NT2/D1 (cell line): ENCODE results near the gene LEF1.

Source experiments
- DNase-seq: peaks from one replicate; pipeline ENCODE4 v3.0.0-alpha.2; 2011; ENCODE audit warnings: low read depth, low spot score
- H3K27me3 ChIP-seq: 2 replicates; pipeline ENCODE4 v1.6.0; 2011; ENCODE audit warnings: mild to moderate bottlenecking; ENCODE audit not compliant: insufficient read length, insufficient read depth
- H3K36me3 ChIP-seq: 2 replicates; pipeline ENCODE4 v1.6.1; 2011; ENCODE audit warnings: mild to moderate bottlenecking, low read length, mixed read lengths; ENCODE audit not compliant: insufficient read depth, insufficient read length
- H3K4me1 ChIP-seq: 2 replicates; pipeline ENCODE4 v1.5.1; 2011; ENCODE audit not compliant: insufficient read depth, insufficient read length
- H3K4me3 ChIP-seq: 2 replicates; pipeline ENCODE4 v1.5.1; 2011; ENCODE audit warnings: low read depth; ENCODE audit not compliant: insufficient read length
- H3K9ac ChIP-seq: 2 replicates; pipeline ENCODE4 v1.6.0; 2011; ENCODE audit warnings: low read depth; ENCODE audit not compliant: insufficient read length
- H3K9me3 ChIP-seq: 2 replicates; pipeline ENCODE4 v1.5.1; 2011; ENCODE audit warnings: mild to moderate bottlenecking, low read length; ENCODE audit not compliant: insufficient read depth
- SUZ12 ChIP-seq: IDR thresholded peaks from 2 replicates; pipeline ENCODE4 v1.6.1; 2011; ENCODE audit not compliant: insufficient read length, insufficient read depth; ENCODE audit errors: extremely low read depth
- YY1 ChIP-seq: IDR thresholded peaks from 2 replicates; pipeline ENCODE4 v1.6.1; 2011; ENCODE audit not compliant: insufficient read length, insufficient read depth
- ZNF274 ChIP-seq: IDR thresholded peaks from 2 replicates; pipeline ENCODE4 v1.6.1; 2011; ENCODE audit warnings: mild to moderate bottlenecking, low read depth, low read length

Gene LEF1

DNA sequence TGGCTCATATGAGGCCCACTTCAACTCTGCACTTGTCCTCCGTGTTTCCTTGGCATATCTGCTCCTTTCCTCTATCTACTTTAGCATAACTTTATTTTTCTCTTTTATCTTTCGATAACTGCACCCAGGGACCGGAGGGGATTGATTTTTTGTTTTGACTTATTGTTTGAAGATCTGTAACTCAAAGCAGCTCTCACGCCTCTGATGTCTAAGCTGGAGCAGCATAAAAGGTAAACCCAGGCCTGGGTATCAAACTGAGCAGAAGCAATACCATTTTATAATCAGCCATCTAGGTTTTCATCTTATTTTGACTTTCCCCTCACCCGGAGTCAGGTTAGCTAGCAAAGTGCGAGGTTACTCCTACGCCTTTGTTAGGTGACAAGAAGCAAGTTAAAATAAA, 28.4 kb downstream of the LEF1 start:
- H3K9ac ChIP-seq = no peak overlapping the region
- H3K36me3 ChIP-seq = peaks cover 6% of the 10 kb centered on the region
- H3K27me3 ChIP-seq = no peaks in the 10 kb centered on the region
- H3K4me1 ChIP-seq = peaks cover under 1% of the 10 kb centered on the region
- H3K4me3 ChIP-seq = no peak overlapping the region
- H3K9me3 ChIP-seq = no peaks in the 10 kb centered on the region
- TF ChIP-seq ZNF274 = no peak
- no peak for TF ChIP-seq SUZ12
- no peak for TF ChIP-seq YY1
- DNase-seq = no peak

DNA sequence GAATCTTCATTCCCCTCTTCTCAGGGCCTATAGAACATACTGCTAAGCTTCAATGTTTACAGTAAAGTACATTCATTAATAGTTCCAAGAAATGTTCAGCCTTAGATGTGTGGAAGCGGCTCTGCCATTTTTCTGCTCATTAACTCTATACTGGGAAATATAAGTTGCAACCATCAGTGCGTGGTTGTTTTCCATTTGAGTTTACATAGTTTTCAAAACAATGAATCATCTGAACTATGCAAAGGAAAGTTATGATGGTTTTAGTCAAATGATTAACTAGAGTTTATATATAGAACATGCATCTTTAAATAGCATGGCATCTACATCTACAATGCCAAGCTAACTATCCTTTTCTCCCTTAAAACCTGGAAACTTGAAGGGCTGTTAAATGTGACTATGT, 29.6 kb downstream of the LEF1 start:
- H3K27me3 ChIP-seq = no peaks in the 10 kb centered on the region
- H3K36me3 ChIP-seq = peaks cover 6% of the 10 kb centered on the region
- H3K4me1 ChIP-seq = peaks cover 3% of the 10 kb centered on the region
- TF ChIP-seq ZNF274 (no peak), YY1 (no peak), SUZ12 (no peak)
- H3K9me3 ChIP-seq = no peaks in the 10 kb centered on the region
- no peak for DNase-seq
- H3K4me3 ChIP-seq = no peak overlapping the region
- no peak overlapping the region for H3K9ac ChIP-seq

DNA sequence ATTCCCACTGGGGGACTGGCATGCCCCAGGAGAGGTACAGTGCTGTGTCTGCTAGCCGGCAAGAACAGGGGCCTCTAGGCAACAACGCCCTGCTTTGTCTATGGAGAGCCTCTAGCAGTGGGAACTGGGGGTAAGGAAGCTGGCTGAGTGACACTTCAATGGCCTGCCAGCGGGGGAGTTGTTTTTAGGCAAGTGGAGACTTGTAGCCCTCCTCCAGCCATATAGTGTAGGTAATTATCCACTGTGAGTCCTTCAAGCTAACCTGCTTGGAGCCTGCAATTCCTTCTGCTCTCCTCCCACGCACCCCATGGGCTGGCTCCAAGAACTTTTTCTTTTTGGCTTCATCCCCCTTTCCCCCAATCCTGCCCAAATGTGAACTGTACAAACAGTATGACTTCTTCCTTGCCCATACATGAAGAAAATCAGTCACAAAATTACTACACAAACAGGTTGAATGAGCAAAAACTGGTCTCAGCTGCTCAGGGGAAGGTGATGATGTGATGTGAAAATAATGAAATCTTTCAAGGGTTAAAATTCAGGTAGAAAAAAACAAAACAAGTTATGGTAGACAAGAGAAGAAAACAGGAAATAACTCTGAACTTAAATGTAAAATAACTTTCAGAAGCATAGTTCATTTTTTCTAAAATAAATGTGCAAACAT, 33.1 kb downstream of the LEF1 start:
- H3K27me3 ChIP-seq = no peaks in the 10 kb centered on the region
- peak; percentile 77 for DNase-seq
- H3K4me3 ChIP-seq = no peak overlapping the region
- no peak overlapping the region for H3K9ac ChIP-seq
- no peaks in the 10 kb centered on the region for H3K9me3 ChIP-seq
- no peak for TF ChIP-seq YY1
- H3K36me3 ChIP-seq = no peaks in the 10 kb centered on the region
- H3K4me1 ChIP-seq = peaks cover 3% of the 10 kb centered on the region

DNA sequence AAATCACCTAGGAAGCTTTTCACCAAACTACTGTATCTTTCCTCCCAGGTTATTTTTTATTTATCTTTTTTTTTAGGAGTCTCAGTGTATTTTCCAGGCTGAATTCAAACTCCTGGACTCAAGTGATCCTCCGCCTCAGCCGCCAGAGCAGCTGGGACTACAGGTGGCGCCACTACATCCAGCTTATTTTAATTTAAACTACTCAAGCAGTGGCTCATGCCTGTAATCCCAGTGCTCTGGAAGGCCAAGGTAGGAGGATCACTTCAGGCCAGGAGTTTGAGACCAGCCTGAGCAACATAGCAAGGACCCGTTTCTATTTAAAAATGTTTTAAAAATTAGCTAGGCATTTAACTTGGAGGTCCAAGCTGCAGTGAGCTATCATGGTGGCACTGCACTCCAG, 37.8 kb downstream of the LEF1 start:
- Histone ChIP-seq H3K4me3 (no peak overlapping the region), H3K27me3 (no peaks in the 10 kb centered on the region), H3K4me1 (peaks cover 3% of the 10 kb centered on the region), H3K9me3 (no peaks in the 10 kb centered on the region), H3K36me3 (peaks cover 3% of the 10 kb centered on the region), H3K9ac (no peak overlapping the region)
- TF ChIP-seq SUZ12 = no peak
- no peak for DNase-seq

DNA sequence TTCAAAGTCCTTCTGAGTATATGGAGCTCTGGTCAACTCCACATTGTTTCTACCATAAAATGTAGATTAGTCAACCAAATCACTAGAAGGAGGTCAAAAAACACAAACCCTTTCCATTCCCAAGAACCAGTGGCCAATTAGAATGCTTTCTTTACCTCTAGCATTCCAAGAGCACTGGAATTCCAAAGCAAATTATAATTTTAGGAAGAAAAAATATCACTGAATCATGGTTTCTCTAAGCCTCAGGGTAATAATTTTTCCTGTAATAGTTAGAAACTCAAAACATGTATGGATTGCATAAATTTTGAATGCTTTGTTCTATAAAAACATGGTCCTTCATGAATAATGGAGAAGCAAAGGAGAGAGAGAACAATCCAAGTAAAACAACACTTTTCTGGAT, 39.5 kb downstream of the LEF1 start:
- no peaks in the 10 kb centered on the region for H3K9me3 ChIP-seq
- no peak for TF ChIP-seq ZNF274
- no peak for TF ChIP-seq SUZ12
- no peak for TF ChIP-seq YY1
- H3K27me3 ChIP-seq = no peaks in the 10 kb centered on the region
- H3K4me1 ChIP-seq = no peaks in the 10 kb centered on the region
- no peak overlapping the region for H3K4me3 ChIP-seq
- no peak for DNase-seq
- no peak overlapping the region for H3K9ac ChIP-seq
- peaks cover 3% of the 10 kb centered on the region for H3K36me3 ChIP-seq

DNA sequence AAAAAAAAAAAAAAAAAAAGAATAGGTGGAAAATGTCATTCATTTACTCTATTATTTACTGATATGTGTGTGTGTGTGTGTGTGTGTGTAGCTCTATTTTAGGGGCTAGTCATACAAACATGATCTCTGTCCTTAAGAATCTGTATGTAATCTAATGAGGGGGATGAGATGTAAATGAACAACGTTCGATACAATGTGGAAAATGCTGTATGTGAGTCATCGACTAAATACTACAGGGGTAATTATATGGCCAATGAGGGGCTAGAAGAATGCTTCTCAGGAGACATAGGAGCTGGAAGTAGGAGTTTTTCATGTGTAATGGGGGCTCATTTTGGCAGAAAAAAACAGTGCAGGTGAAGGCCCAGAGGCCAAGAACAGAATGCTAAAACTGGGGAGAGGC, 41.9 kb downstream of the LEF1 start:
- no peak for DNase-seq
- Histone ChIP-seq H3K9ac (no peak overlapping the region), H3K27me3 (no peaks in the 10 kb centered on the region), H3K36me3 (peaks cover 3% of the 10 kb centered on the region), H3K9me3 (no peaks in the 10 kb centered on the region), H3K4me3 (no peak overlapping the region), H3K4me1 (no peaks in the 10 kb centered on the region)
- TF ChIP-seq YY1 = no peak
- no peak for TF ChIP-seq SUZ12
- no peak for TF ChIP-seq ZNF274

DNA sequence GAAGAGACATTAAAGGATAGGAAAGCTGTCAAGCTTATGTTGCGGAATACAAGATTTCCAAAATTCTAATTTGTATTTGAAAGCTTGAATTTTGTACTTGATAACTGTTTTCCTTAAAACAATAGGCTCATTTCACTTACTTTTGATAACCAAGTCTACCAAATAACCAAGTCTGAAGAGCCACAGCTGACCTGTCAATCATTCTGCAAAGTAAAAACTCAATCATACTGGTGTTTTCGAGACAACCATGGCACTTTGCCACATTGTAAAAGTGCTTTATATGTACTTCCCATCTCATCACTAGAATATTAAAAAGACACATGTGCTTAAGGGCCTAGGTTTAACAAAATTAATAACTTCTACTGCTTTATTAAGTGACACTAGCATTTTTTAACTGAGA, 47.9 kb downstream of the LEF1 start:
- Histone ChIP-seq H3K9me3 (no peaks in the 10 kb centered on the region), H3K4me3 (no peak overlapping the region), H3K36me3 (no peaks in the 10 kb centered on the region), H3K4me1 (peaks cover 3% of the 10 kb centered on the region), H3K27me3 (no peaks in the 10 kb centered on the region), H3K9ac (no peak overlapping the region)
- no peak for TF ChIP-seq YY1
- TF ChIP-seq SUZ12 = no peak
- TF ChIP-seq ZNF274 = no peak
- DNase-seq = no peak

DNA sequence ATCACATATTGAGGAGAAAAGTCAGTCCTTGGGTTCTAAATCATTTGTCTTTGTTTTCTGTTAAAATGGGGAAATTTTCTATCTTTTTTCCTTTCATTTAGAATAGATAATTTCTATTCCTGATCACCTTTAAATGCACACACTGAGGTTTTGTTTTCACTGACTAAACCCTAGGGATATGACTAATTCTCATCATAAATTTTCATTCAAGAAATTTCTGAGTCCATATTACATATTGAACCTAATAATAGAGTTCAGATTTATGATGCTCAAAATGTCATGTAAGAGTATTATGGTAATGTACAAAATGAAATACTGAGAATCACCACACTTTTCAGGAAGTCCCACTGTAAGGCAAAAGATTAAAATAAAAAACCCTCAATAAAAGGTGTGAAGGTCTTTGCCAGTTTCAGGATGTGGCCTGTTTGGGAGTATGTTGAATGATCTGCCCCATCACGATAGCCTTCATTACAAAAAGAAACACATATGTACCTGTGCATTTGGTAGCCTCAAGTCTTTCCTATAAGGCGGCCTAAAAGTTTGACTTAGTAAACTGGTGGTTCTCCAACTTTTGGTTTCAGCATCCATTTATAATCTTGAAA, 49.4 kb downstream of the LEF1 start:
- H3K9me3 ChIP-seq = no peaks in the 10 kb centered on the region
- H3K9ac ChIP-seq = no peak overlapping the region
- H3K27me3 ChIP-seq = no peaks in the 10 kb centered on the region
- no peaks in the 10 kb centered on the region for H3K36me3 ChIP-seq
- no peak overlapping the region for H3K4me3 ChIP-seq
- TF ChIP-seq SUZ12 (no peak), YY1 (no peak), ZNF274 (no peak)
- DNase-seq = no peak
- peaks cover 3% of the 10 kb centered on the region for H3K4me1 ChIP-seq
